PFSK-1 (cell line): ENCODE data around the gene DACT2.

Experiments
- FOXP2 ChIP-seq: optimal IDR thresholded peaks from 2 replicates; pipeline ENCODE3; 2011; ENCODE audit warnings: borderline replicate concordance, control low read depth, inconsistent platforms; ENCODE audit not compliant: insufficient read depth; ENCODE audit errors: extremely low read length, extremely low read depth
- POLR2AphosphoS5 ChIP-seq: IDR thresholded peaks from 2 replicates; pipeline ENCODE4 v1.6.1; 2012; ENCODE audit warnings: low read depth, mild to moderate bottlenecking, control low read depth, low read length, moderate library complexity
- SIN3A ChIP-seq: IDR thresholded peaks from 2 replicates; pipeline ENCODE4 v1.6.1; 2012; ENCODE audit warnings: mild to moderate bottlenecking, low read length, moderate library complexity, borderline replicate concordance; ENCODE audit not compliant: insufficient read depth
- TAF1 ChIP-seq: IDR thresholded peaks from 2 replicates; pipeline ENCODE4 v1.6.1; 2012; ENCODE audit warnings: low read length, control low read depth, borderline replicate concordance; ENCODE audit not compliant: insufficient read depth
- TF ChIP-seq, protein P1 (sequence below), 2 experiments: IDR thresholded peaks; 2 replicates each; pipeline versions ENCODE4 v1.6.1 to v1.8.0; 2011 to 2012; ENCODE audit warnings: low read depth in 2 of 2, low read length in 2 of 2, control low read depth in 1 of 2, inconsistent platforms in 1 of 2, mild to moderate bottlenecking in 1 of 2, moderate library complexity in 1 of 2; ENCODE audit not compliant: insufficient read depth in 1 of 2

DNA sequence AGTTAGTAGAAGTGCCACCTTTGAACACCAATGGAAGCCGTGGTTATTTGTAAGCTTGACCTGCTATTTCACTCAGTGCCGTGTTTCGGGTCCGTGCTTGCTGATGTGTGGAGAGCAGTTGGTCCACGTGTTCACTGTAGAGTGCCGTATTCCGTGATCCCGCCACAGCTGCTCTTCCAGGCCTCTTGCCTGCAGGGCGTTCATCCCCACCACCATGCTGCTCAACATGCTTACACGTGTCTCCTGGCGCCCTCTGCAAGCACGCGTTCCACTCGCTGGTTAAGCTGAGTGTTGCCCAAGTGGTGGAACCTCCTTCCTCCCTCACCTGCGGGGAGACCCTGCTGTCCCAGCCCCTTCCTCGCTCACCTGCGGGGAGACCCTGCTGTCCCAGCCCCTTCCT lies 28.0 kb upstream of the DACT2 start:
- TF ChIP-seq POLR2AphosphoS5 = no peak
- no peak for TF ChIP-seq TAF1
- TF ChIP-seq, protein P1, sequence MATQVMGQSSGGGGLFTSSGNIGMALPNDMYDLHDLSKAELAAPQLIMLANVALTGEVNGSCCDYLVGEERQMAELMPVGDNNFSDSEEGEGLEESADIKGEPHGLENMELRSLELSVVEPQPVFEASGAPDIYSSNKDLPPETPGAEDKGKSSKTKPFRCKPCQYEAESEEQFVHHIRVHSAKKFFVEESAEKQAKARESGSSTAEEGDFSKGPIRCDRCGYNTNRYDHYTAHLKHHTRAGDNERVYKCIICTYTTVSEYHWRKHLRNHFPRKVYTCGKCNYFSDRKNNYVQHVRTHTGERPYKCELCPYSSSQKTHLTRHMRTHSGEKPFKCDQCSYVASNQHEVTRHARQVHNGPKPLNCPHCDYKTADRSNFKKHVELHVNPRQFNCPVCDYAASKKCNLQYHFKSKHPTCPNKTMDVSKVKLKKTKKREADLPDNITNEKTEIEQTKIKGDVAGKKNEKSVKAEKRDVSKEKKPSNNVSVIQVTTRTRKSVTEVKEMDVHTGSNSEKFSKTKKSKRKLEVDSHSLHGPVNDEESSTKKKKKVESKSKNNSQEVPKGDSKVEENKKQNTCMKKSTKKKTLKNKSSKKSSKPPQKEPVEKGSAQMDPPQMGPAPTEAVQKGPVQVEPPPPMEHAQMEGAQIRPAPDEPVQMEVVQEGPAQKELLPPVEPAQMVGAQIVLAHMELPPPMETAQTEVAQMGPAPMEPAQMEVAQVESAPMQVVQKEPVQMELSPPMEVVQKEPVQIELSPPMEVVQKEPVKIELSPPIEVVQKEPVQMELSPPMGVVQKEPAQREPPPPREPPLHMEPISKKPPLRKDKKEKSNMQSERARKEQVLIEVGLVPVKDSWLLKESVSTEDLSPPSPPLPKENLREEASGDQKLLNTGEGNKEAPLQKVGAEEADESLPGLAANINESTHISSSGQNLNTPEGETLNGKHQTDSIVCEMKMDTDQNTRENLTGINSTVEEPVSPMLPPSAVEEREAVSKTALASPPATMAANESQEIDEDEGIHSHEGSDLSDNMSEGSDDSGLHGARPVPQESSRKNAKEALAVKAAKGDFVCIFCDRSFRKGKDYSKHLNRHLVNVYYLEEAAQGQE (IDR thresholded peaks at IDR 0.05; ENCODE audit: insufficient read depth in 1 of 2, low read depth in 2 of 2, low read length in 2 of 2) = no peak
- TF ChIP-seq SIN3A = no peak
- TF ChIP-seq FOXP2 = no peak
